Medulla oblongata (tissue), 1 donor: Measurements from ENCODE around the gene STK39.
"Not testable (repeated sequence)": the region's sequence is repeated elsewhere in the genome, so short reads cannot be mapped to it uniquely, and the experiment has no call there.

Source experiments
- DNase-seq: peaks from one replicate; pipeline ENCODE4 v3.0.0-alpha.2; 2015; ENCODE audit errors: extremely low spot score

STK39 gene

GRCh38 chr2:168050377-168050776 is 197.0 kb downstream of the STK39 start:
- DNase-seq = no peak

- no peak for DNase-seq
Measured at GRCh38 chr2:168049609-168050008, 197.8 kb downstream of the STK39 start.

- DNase-seq = no peak
Measured at GRCh38 chr2:168047091-168047690, 200.2 kb downstream of the STK39 start.

- DNase-seq = no peak
Measured at GRCh38 chr2:168044579-168044978, 202.8 kb downstream of the STK39 start.

- DNase-seq = no peak
Measured at GRCh38 chr2:168044176-168044575, 203.2 kb downstream of the STK39 start.

DNA sequence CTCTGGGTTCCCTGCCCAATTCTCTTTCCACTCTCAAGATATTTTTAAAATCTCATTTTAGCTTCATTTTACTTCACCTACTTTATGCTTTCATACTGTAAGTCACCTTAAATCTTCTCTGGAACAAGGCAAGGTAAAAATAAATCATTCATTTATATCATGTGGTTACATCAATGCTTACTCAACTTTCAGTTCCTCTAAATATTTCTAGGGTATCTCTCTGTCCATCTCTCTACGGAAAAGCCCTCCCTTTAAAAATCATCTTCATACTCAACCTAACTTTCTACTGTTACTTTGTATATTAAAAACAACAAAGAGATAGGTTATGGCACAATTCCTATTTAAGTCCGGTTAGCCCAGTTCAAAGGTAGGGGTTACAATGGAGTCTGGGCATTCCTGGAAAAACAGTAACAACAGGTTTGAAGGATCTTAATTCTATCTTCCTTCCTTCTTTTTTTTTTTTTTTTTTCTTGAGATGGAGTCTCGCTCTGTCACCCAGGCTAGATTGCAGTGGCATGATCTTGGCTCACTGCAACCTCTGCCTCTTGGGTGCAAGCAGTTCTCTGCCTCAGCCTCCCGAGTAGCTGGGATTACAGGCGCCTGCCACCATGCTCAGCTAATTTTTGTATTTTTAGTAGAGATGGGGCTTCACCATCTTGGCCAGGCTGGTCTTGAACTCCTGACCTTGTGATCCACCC is 205.1 kb downstream of the STK39 start:
- DNase-seq = not testable (repeated sequence)

GRCh38 chr2:168039881-168040280 is 207.5 kb downstream of the STK39 start:
- no peak for DNase-seq

DNA sequence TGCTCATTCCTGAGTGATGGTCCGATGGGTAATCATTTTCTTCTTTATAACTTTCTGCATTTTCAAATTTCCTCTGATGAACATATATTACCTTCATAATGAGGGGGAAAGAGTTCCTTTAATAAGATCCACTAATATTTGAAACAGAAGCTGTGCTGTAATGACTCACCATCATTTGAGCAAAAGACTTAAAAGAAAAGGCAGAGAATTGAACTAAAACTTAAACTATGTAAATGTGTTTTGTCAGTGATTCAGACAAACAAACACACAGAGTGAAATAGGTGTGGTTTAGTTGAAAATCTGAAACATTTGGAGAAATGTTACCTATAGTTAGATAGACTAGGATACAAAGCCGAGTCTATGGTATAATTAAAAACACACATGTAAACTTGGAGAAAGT is 209.6 kb downstream of the STK39 start:
- DNase-seq = no peak

DNA sequence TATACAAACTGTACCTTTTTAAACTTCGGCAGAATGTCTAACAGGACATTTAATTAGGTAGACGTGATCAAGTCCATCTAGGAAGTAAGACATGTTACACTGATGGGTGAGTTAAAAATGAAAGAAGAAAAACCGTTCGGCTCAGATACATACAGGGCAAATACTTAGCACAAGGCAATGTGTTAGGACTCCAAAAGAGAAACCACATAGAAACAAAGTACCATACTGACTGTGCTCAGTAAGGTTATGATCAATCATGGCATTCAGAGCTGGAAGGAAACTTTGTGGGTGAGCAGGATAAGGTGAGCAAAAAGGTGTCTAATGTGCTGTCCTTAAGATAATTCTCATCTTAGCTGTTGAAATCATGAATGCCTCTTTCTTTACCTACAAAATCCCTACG is 211.9 kb downstream of the STK39 start:
- no peak for DNase-seq

- no peak for DNase-seq
Measured at GRCh38 chr2:168034616-168035015, 212.8 kb downstream of the STK39 start.

DNA sequence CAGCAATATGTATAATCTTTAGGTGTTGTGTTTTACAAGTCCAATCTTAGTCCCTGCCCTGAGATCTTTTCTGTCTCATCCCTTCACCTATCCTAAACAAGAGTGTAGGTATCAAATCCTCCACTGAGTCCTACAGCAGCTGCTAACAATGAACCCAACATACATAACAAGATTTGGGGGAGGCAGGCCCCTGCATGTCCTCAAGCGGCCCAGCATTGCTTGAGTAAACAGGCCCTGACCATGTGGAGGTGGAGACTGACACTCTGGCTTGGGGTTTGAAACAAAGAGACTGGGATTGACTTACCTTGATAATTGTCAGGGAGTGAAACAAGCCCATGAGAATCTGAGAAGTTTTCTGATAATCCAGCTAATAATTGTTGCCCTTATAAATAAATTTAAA is 213.4 kb downstream of the STK39 start:
- DNase-seq = no peak

DNA sequence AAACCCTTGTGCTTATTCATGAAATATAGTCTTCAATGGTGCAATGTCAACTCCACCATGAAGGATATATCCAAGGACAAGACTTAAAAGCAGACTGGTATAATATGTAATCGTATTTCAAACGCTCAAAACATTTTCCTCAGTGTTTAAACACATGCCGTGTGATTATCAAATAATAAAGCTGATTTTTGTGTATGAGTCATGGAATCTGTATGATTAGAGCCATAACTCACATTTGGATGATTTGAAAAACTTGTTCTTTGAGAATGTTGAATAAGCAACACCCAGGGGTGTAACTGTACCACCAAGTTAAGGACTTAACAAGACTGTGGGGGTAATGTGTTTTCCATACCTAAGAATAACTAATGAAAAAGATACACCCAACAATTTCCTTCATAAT is 215.3 kb downstream of the STK39 start:
- no peak for DNase-seq

- no peak for DNase-seq
Measured at GRCh38 chr2:168030862-168031624, 216.4 kb downstream of the STK39 start.

- DNase-seq = no peak
Measured at GRCh38 chr2:168029071-168029470, 218.3 kb downstream of the STK39 start.

GRCh38 chr2:168028362-168028761 is 219.0 kb downstream of the STK39 start:
- DNase-seq = no peak

GRCh38 chr2:168025487-168026202 is 221.8 kb downstream of the STK39 start:
- no peak for DNase-seq

DNA sequence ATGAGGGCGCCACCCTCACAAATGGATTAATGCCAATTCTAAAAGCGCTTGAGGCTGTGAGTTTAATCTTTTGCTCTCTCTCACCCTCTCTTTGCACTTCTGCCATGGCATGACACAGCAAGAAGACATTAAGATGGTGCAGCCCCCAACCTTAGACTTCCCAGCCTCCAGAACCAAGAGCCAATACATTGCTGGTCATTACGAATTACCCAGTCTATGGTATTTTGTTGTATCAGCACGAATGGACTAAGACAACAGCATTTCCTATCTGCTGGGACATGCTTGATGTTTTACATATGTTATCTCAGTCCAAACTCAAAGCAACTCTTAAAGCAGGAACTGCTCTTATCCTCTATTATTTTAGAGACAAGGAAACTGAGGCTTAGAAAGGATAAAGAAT is 222.9 kb downstream of the STK39 start:
- DNase-seq = no peak

DNA sequence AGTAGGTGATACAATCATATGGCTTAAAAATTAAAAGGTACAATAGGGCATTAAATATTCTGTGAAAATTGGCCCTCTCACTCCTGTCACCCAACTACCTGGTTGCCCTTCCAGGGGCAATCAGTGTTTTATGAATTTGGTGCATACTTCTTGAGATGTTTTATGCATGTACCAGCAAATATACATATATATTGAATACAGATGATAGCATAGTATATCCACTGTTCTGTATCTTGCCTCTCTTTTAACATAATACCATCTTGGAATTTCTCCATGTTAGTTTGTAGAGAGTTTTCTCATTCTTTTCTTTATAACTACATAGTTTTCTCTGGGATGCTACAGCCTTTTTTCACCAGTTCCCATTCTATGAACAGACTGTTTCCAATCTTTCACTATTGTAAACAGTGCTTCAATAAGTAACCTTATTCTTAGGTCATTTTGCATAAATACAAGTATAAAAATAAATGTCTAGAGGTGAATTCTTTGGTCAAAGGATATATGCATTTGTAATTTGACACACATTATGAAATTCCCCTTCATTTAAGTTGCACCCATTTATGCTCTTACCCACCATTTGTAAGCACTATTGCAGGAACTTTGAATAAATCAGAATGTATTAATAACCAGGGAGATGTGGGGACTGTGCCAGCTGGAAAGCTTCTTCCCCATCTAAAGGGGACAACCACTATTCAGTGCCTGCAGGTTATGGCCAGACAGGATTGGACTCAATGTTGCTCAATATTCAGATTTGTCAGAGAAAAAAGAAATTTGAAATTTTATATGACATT is 225.4 kb downstream of the STK39 start:
- no peak for DNase-seq

DNA sequence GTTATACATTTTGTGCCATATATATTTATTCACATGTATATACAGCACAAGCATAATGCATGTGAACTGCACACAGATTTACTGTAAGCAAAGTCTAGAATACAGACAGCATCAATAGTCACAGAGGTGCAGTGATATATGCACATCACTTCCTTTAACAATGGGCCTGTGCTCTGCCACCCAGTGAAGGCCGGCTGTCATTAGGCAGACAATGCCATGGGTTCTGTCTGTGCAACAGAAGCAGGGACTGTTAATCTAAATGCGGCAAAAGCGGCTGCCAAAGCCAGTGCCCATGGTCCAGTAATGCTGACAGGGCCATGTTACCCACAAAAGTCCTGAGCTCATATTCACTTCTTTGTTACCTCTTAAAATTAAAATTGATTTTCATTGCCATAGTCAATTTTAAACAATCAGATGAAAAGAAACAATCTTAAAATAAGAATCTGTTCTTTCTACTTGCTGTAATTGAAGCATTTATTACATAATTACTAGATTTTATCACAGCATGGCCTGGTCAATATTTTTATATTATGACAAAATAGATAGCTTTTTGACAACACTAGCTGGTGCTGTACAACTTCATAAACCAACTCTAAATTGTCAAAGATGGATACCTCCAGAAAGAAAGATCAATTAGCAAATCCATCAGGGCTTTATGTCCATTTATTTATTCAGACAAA is 232.0 kb downstream of the STK39 start:
- peak; percentile 84 for DNase-seq

- DNase-seq = no peak
Measured at GRCh38 chr2:168009900-168010299, 237.5 kb downstream of the STK39 start.

GRCh38 chr2:168008646-168009195 is 238.7 kb downstream of the STK39 start:
- DNase-seq = no peak
